Activated CD8-positive, alpha-beta memory T cell treated with anti-CD3 and anti-CD28 coated beads, Interleukin-2, amount 50 U/mL, for 1 hour (primary cell): ENCODE results near the gene TCERG1L.
"Not testable (repeated sequence)": the region's sequence is repeated elsewhere in the genome, so short reads cannot be mapped to it uniquely, and the experiment has no call there.

Source experiments
- DNase-seq: peaks from one replicate; pipeline ENCODE4 v3.0.0-alpha.2; 2020; ENCODE audit errors: extremely low read depth

Gene TCERG1L

GRCh38 chr10:131184503-131184902 lies 127.0 kb downstream of the TCERG1L start:
- no peak for DNase-seq

- DNase-seq = no peak
These were observed 127.9 kb downstream of the TCERG1L start for GRCh38 chr10:131183546-131184045.

- DNase-seq = no peak
These were observed 130.1 kb downstream of the TCERG1L start for GRCh38 chr10:131181456-131181855.

GRCh38 chr10:131180740-131181415 lies 130.6 kb downstream of the TCERG1L start:
- no peak for DNase-seq

- no peak for DNase-seq
These were observed 131.4 kb downstream of the TCERG1L start for GRCh38 chr10:131180086-131180485.

GRCh38 chr10:131179361-131179760 lies 132.2 kb downstream of the TCERG1L start:
- no peak for DNase-seq

- no peak for DNase-seq
These were observed 132.8 kb downstream of the TCERG1L start for GRCh38 chr10:131178521-131179331.

GRCh38 chr10:131177431-131178327 lies 133.8 kb downstream of the TCERG1L start:
- DNase-seq = no peak

GRCh38 chr10:131176907-131177306 lies 134.6 kb downstream of the TCERG1L start:
- DNase-seq = no peak

GRCh38 chr10:131176324-131176723 lies 135.2 kb downstream of the TCERG1L start:
- DNase-seq = not testable (repeated sequence)

- DNase-seq = no peak
These were observed 135.6 kb downstream of the TCERG1L start for GRCh38 chr10:131175891-131176290.

- no peak for DNase-seq
These were observed 136.6 kb downstream of the TCERG1L start for GRCh38 chr10:131174651-131175540.

- DNase-seq = no peak
These were observed 137.3 kb downstream of the TCERG1L start for GRCh38 chr10:131174211-131174565.

GRCh38 chr10:131173484-131174210 lies 137.9 kb downstream of the TCERG1L start:
- no peak for DNase-seq

GRCh38 chr10:131172433-131172832 lies 139.1 kb downstream of the TCERG1L start:
- DNase-seq = no peak

- DNase-seq = no peak
These were observed 142.4 kb downstream of the TCERG1L start for GRCh38 chr10:131169146-131169545.

GRCh38 chr10:131168238-131168875 lies 143.2 kb downstream of the TCERG1L start:
- no peak for DNase-seq

GRCh38 chr10:131167036-131167860 lies 144.3 kb downstream of the TCERG1L start:
- no peak for DNase-seq

- no peak for DNase-seq
These were observed 145.0 kb downstream of the TCERG1L start for GRCh38 chr10:131166486-131166885.
